Peyer's patch (tissue), 4 donors: ENCODE data around the gene DNMT3A. TPM values are rescaled to one million over a fixed set of nuclear protein-coding genes. Genes with fewer than 3 reads are reported as not detected.

ENCODE experiments used
- DNase-seq, 3 donors: peaks; one replicate each; pipeline ENCODE4 v3.0.0-alpha.2; 2017 to 2019
- H3K27ac ChIP-seq, 4 donors: fragments of 200-600 bp; sonication (generic); one replicate each; pipeline ENCODE4 v1.5.1; 2016 to 2019
- H3K27me3 ChIP-seq, 2 donors: fragments of 200-600 bp; sonication (generic); one replicate each; pipeline ENCODE4 v1.5.1; 2019
- H3K36me3 ChIP-seq, 3 donors: fragments of 200-600 bp; sonication (generic); one replicate each; pipeline ENCODE4 v1.5.1; 2016 to 2019
- H3K4me1 ChIP-seq, 4 donors: fragments of 200-600 bp; sonication (generic); one replicate each; pipeline ENCODE4 v1.5.1; 2016 to 2019
- H3K4me3 ChIP-seq, 4 donors: fragments of 200-600 bp; sonication (generic); 1 replicate in 3 of 4; 2 replicates in 1 of 4; pipeline ENCODE4 v1.5.1; 2016 to 2019; ENCODE audit warnings: mild to moderate bottlenecking in 1 of 4
- H3K9me3 ChIP-seq, 4 donors: fragments of 200-600 bp; sonication (generic); one replicate each; pipeline ENCODE4 v1.5.1; 2016 to 2019; ENCODE audit warnings: mild to moderate bottlenecking in 1 of 4
- CTCF ChIP-seq, 6 experiments: fragments of 450-650 bp in 4 of 6; fragments of 200-600 bp in 2 of 6; sonication (generic) in 1 of 6; IDR thresholded peaks; one replicate each; pipeline ENCODE4 v1.5.1; 2017 to 2019; ENCODE audit warnings: antibody characterized with exemption in 6 of 6, mild to moderate bottlenecking in 3 of 6, moderate library complexity in 1 of 6
- POLR2A ChIP-seq, 2 donors: fragments of 450-650 bp; IDR thresholded peaks; one replicate each; pipeline ENCODE4 v1.5.1; 2017; ENCODE audit warnings: antibody characterized with exemption in 2 of 2, mild to moderate bottlenecking in 2 of 2, moderate library complexity in 2 of 2
- total RNA-seq, 4 donors: library from RNA; depleted of rRNA; stranded (reverse); fragments of >200 nt; gene quantifications; one replicate each; pipeline ENCODE4 v1.1.0, GENCODE V29; 2016

The DNMT3A gene
- total RNA-seq, 4 donors from 2014 or later, result 10.7 to 126 (median 27.7) TPM

- no peak for DNase-seq
- Histone ChIP-seq H3K4me1 (peaks cover 0 to 5% (median 3%) of the 10 kb centered on the region in 4 donors), H3K4me3 (peak overlapping the region in 3 of 4 donors; percentile 42 to 52 (median 43)), H3K36me3 (no peaks in the 10 kb centered on the region), H3K27ac (peak overlapping the region in 1 of 4 donors; percentile 84), H3K27me3 (no peaks in the 10 kb centered on the region), H3K9me3 (no peaks in the 10 kb centered on the region)
- no peak for TF ChIP-seq POLR2A (IDR thresholded peaks at IDR 0.05)
- TF ChIP-seq CTCF (IDR thresholded peaks at IDR 0.05), result no peak
Observed at GRCh38 chr2:25361261-25362048, 19.7 kb upstream of the DNMT3A start.

GRCh38 chr2:25358836-25359235 lies 17.1 kb upstream of the DNMT3A start:
- H3K27ac ChIP-seq, result no peak overlapping the region
- peaks cover 0 to 5% (median 3%) of the 10 kb centered on the region in 4 donors for H3K4me1 ChIP-seq
- no peaks in the 10 kb centered on the region for H3K36me3 ChIP-seq
- no peak overlapping the region for H3K4me3 ChIP-seq
- H3K9me3 ChIP-seq, result no peaks in the 10 kb centered on the region
- no peaks in the 10 kb centered on the region for H3K27me3 ChIP-seq
- DNase-seq, result no peak
- no peak for TF ChIP-seq CTCF (IDR thresholded peaks at IDR 0.05)
- TF ChIP-seq POLR2A (IDR thresholded peaks at IDR 0.05), result no peak

- no peak overlapping the region for H3K4me3 ChIP-seq
- H3K27me3 ChIP-seq, result no peaks in the 10 kb centered on the region
- H3K4me1 ChIP-seq, result peaks cover 0 to 5% (median 3%) of the 10 kb centered on the region in 4 donors
- H3K9me3 ChIP-seq, result no peaks in the 10 kb centered on the region
- TF ChIP-seq POLR2A (IDR thresholded peaks at IDR 0.05), result no peak
- no peak for TF ChIP-seq CTCF (IDR thresholded peaks at IDR 0.05)
- H3K27ac ChIP-seq, result no peak overlapping the region
- no peaks in the 10 kb centered on the region for H3K36me3 ChIP-seq
- DNase-seq, result no peak
Observed at GRCh38 chr2:25358249-25358815, 16.6 kb upstream of the DNMT3A start.

GRCh38 chr2:25356088-25356487 lies 14.4 kb upstream of the DNMT3A start:
- TF ChIP-seq CTCF (IDR thresholded peaks at IDR 0.05) (no peak), POLR2A (IDR thresholded peaks at IDR 0.05) (no peak)

GRCh38 chr2:25355270-25355669 lies 13.5 kb upstream of the DNMT3A start:
- Histone ChIP-seq H3K27ac (no peak overlapping the region), H3K4me3 (no peak overlapping the region), H3K9me3 (no peaks in the 10 kb centered on the region), H3K27me3 (no peaks in the 10 kb centered on the region), H3K36me3 (no peaks in the 10 kb centered on the region), H3K4me1 (no peaks in the 10 kb centered on the region)
- DNase-seq, result no peak
- TF ChIP-seq CTCF (IDR thresholded peaks at IDR 0.05) (no peak), POLR2A (IDR thresholded peaks at IDR 0.05) (no peak)

More at GRCh38 chr2:25356088-25356487, 14.4 kb upstream of the DNMT3A start:
- no peaks in the 10 kb centered on the region for H3K4me1 ChIP-seq
- H3K27ac ChIP-seq, result no peak overlapping the region
- no peak for DNase-seq
- no peaks in the 10 kb centered on the region for H3K36me3 ChIP-seq
- no peaks in the 10 kb centered on the region for H3K27me3 ChIP-seq
- no peaks in the 10 kb centered on the region for H3K9me3 ChIP-seq
- no peak overlapping the region for H3K4me3 ChIP-seq
